ENCODE measurements around the gene MRFAP1. TPM values are rescaled to one million over a fixed set of nuclear protein-coding genes. Genes with fewer than 3 reads are reported as not detected.

The MRFAP1 gene
- total and polyA plus RNA-seq, 2 of the 4 experiments (the other 2 are of a cell fraction), result 65.4 to 268 TPM

- ChIA-PET CTCF (no interaction called here), POLR2A (ENCODE audit: unreplicated experiment) (no interaction called here)
- Histone ChIP-seq H3K27me3 (ENCODE audit: control insufficient read depth, insufficient read depth, low read length) (no peaks in the 10 kb centered on the region), H4K8ac (ENCODE audit: low read depth in 2 of 2, low read length in 2 of 2) (no peak overlapping the region), H3K9me1 (ENCODE audit: insufficient read depth, low read length) (no peaks in the 10 kb centered on the region; the same call in 1 of the 2 replicates), H2BK15ac (ENCODE audit: low read depth, low read length) (no peak overlapping the region), H2AFZ (replicated peaks; ENCODE audit: low read length, poor library complexity) (peak overlapping the region; percentile 32), H2AK9ac (replicated peaks; ENCODE audit: low read depth, low read length, poor library complexity) (no peak overlapping the region), H4K5ac (ENCODE audit: low read depth, low read length) (no peak overlapping the region), H3K23ac (ENCODE audit: low read depth, low read length) (no peak overlapping the region), H3K56ac (ENCODE audit: extremely low read depth, insufficient read depth, low read length) (no peak overlapping the region), H3K4me3 (ENCODE audit: insufficient read depth, low read depth, low read length) (no peak overlapping the region), H3K4me1 (ENCODE audit: control insufficient read depth, insufficient read depth, low read length) (no peaks in the 10 kb centered on the region), H2BK120ac (ENCODE audit: low read depth, low read length) (no peak overlapping the region), H3K79me1 (ENCODE audit: low read depth in 1 of 2, low read length in 2 of 2) (no peaks in the 10 kb centered on the region), H3K4me2 (ENCODE audit: low read depth, low read length) (no peak overlapping the region), H4K91ac (ENCODE audit: insufficient read depth, low read depth, low read length) (no peak overlapping the region), H3K27ac (ENCODE audit: insufficient read depth, low read length) (no peak overlapping the region), H3K18ac (ENCODE audit: low read depth, low read length) (no peak overlapping the region), H2BK20ac (ENCODE audit: low read depth, low read length) (no peak overlapping the region), H4K20me1 (ENCODE audit: insufficient read depth, low read length) (no peaks in the 10 kb centered on the region), H3K9ac (ENCODE audit: low read depth, low read length) (no peak overlapping the region), H3K14ac (replicated peaks; ENCODE audit: low read depth, low read length) (no peak overlapping the region), H3K9me3 (ENCODE audit: control insufficient read depth, insufficient read depth, low read length) (no peaks in the 10 kb centered on the region), H3K36me3 (ENCODE audit: control insufficient read depth, insufficient read depth, low read length) (peaks cover 52% of the 10 kb centered on the region), H3K4ac (ENCODE audit: low read depth, low read length) (no peak overlapping the region), H2AK5ac (ENCODE audit: low read depth, low read length) (no peak overlapping the region), H2BK5ac (ENCODE audit: low read depth, low read length, poor library complexity, severe bottlenecking) (no peak overlapping the region)
- BruUV-seq (replicated peaks), result no TSS peak
- ATAC-seq (ENCODE audit: low read depth) (no peak), DNase-seq (no peak)
- WGBS, 2 experiments (ENCODE audit: extremely low coverage in 2 of 2, insufficient read length in 1 of 2), result 90% methylated on average over 10 of the region's 18 CpGs; no CpG with 5 or more reads in 1 of the 2 experiments
- intact Hi-C loops (cut with micrococcal nuclease) (no loop called here), dilution Hi-C loops (cut with HindIII; ENCODE audit: low sequenced_read_pairs, unreplicated experiment) (no loop called here), in situ Hi-C loops (cut with MboI; ENCODE audit: low sequenced_read_pairs) (no loop called here)
- TF ChIP-seq CHD1 (IDR thresholded peaks at IDR 0.05; ENCODE audit: low read depth, low read length), result no peak
- TF ChIP-seq MXI1 (IDR thresholded peaks at IDR 0.05; ENCODE audit: borderline replicate concordance, low read depth, low read length), result no peak
- no peak for TF ChIP-seq CEBPB (IDR thresholded peaks at IDR 0.05; ENCODE audit: low read depth, low read length)
- TF ChIP-seq, protein P1, sequence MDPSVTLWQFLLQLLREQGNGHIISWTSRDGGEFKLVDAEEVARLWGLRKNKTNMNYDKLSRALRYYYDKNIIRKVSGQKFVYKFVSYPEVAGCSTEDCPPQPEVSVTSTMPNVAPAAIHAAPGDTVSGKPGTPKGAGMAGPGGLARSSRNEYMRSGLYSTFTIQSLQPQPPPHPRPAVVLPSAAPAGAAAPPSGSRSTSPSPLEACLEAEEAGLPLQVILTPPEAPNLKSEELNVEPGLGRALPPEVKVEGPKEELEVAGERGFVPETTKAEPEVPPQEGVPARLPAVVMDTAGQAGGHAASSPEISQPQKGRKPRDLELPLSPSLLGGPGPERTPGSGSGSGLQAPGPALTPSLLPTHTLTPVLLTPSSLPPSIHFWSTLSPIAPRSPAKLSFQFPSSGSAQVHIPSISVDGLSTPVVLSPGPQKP (IDR thresholded peaks at IDR 0.05; ENCODE audit: borderline replicate concordance, low read depth, low read length), result no peak
- no peak for TF ChIP-seq CTCF (conservative IDR thresholded peaks at IDR 0.05; ENCODE audit: low read depth, low read length)
- no peak for TF ChIP-seq POLR2A (IDR thresholded peaks at IDR 0.05; ENCODE audit: low read depth, low read length)
- no peak for TF ChIP-seq FOS (IDR thresholded peaks at IDR 0.05; ENCODE audit: low read depth, low read length)
- no peak for TF ChIP-seq NFE2L2 (IDR thresholded peaks at IDR 0.05; ENCODE audit: low read depth, low read length)
- no peak for TF ChIP-seq RAD21 (IDR thresholded peaks at IDR 0.05; ENCODE audit: low read length)
- TF ChIP-seq SMC3 (IDR thresholded peaks at IDR 0.05; ENCODE audit: low read depth, low read length), result no peak
- TF ChIP-seq BHLHE40 (IDR thresholded peaks at IDR 0.05; ENCODE audit: low read depth, low read length), result no peak
- TF ChIP-seq RCOR1 (IDR thresholded peaks at IDR 0.05; ENCODE audit: insufficient replicate concordance, low read length), result no peak
- TF ChIP-seq MAFK (IDR thresholded peaks at IDR 0.05; ENCODE audit: low read depth, low read length), result no peak
- no peak for TF ChIP-seq RFX5 (IDR thresholded peaks at IDR 0.05; ENCODE audit: low read depth, low read length)
- TF ChIP-seq MAZ (IDR thresholded peaks at IDR 0.05; ENCODE audit: borderline replicate concordance, low read depth, low read length), result no peak
Measured at GRCh38 chr4:6616087-6616995, 24.1 kb upstream of the MRFAP1 start.
